Sigmoid colon (tissue), 4 donors: ENCODE data around the gene CNDP2.

Source experiments
- EP300 ChIP-seq, 4 donors: sonication (generic); formaldehyde crosslinking; IDR thresholded peaks; one replicate each; pipeline ENCODE4 v1.6.1; 2017; ENCODE audit warnings: antibody characterized with exemption in 4 of 4
- POLR2AphosphoS5 ChIP-seq, 4 donors: sonication (generic); formaldehyde crosslinking; IDR thresholded peaks; one replicate each; pipeline ENCODE4 v1.6.1; 2017; ENCODE audit warnings: antibody characterized with exemption in 4 of 4

DNA sequence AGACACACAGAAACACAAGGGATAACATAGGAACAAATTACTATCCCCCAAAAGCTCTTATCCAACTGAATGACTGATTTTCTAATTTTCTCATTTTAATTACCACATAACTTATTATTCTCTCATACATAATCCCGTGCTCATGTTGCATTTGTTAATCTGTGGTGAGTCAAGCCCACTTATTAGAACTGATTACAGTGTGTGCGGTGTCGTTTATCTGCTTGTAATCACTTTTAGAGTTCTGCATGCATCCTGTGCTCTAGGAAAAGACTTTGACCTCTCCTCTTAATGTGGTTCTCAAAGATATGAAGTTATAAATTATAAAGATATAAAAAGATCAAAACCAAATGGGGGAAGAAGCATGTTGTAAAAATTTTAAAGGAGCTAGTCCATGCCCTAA lies 67.8 kb downstream of the CNDP2 start:
- TF ChIP-seq EP300 (IDR thresholded peaks at IDR 0.05) = no peak
- no peak for TF ChIP-seq POLR2AphosphoS5 (IDR thresholded peaks at IDR 0.05)
